Tibial nerve (tissue), 4 donors: ENCODE data around the gene KRT27.

Experiments used
- EP300 ChIP-seq, 2 donors: sonication (generic); formaldehyde crosslinking; IDR thresholded peaks; one replicate each; pipeline ENCODE4 v1.6.1; 2017; ENCODE audit warnings: antibody characterized with exemption in 2 of 2, mild to moderate bottlenecking in 1 of 2
- TF ChIP-seq, protein P1 (sequence below), 5 experiments: fragments of 200-600 bp in 3 of 5; fragments of 450-650 bp in 2 of 5; sonication (generic) in 3 of 5; IDR thresholded peaks; one replicate each; pipeline ENCODE4 v1.5.1; 2016 to 2019; ENCODE audit warnings: antibody characterized with exemption in 5 of 5, mild to moderate bottlenecking in 3 of 5, moderate library complexity in 2 of 5

DNA sequence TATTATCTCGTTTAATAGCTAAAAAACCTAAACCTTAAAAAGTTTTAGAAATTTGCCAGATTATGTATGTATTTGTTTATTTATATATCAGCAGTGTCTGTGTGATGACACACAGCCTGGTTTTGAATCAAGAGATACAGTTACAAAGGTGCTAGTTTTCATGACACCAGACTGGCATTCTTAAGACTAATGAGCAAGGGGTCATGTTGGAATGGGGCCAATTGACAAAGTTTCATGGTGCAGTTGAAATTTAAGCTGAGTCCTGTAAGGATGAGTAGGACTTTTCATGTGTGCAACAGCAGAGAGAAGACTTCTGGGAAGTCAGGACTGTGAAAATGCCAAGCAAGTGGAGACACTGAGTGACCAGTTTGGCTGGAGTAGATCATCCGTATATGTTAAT, 43.2 kb upstream of the KRT27 start:
- TF ChIP-seq, protein P1, sequence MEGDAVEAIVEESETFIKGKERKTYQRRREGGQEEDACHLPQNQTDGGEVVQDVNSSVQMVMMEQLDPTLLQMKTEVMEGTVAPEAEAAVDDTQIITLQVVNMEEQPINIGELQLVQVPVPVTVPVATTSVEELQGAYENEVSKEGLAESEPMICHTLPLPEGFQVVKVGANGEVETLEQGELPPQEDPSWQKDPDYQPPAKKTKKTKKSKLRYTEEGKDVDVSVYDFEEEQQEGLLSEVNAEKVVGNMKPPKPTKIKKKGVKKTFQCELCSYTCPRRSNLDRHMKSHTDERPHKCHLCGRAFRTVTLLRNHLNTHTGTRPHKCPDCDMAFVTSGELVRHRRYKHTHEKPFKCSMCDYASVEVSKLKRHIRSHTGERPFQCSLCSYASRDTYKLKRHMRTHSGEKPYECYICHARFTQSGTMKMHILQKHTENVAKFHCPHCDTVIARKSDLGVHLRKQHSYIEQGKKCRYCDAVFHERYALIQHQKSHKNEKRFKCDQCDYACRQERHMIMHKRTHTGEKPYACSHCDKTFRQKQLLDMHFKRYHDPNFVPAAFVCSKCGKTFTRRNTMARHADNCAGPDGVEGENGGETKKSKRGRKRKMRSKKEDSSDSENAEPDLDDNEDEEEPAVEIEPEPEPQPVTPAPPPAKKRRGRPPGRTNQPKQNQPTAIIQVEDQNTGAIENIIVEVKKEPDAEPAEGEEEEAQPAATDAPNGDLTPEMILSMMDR (IDR thresholded peaks at IDR 0.05), result no peak
- TF ChIP-seq EP300 (IDR thresholded peaks at IDR 0.05), result no peak
